Urothelium cell line (cell line): ENCODE results near the gene NEK3.
"Not testable (repeated sequence)": the region's sequence is repeated elsewhere in the genome, so short reads cannot be mapped to it uniquely, and the experiment has no call there.

Experiments used
- DNase-seq: peaks from one replicate; pipeline ENCODE4 v3.0.0; 2011; ENCODE audit warnings: low spot score, mixed read lengths
- FAIRE-seq: peaks from 2 replicates; lab custom pipeline; 2011; peaks lifted over from hg19 to GRCh38; lab: Jason Lieb, UNC

NEK3 gene

GRCh38 chr13:52170828-52171391, 11.5 kb upstream of the NEK3 start:
- FAIRE-seq, DNase-seq: not testable (repeated sequence)

DNA sequence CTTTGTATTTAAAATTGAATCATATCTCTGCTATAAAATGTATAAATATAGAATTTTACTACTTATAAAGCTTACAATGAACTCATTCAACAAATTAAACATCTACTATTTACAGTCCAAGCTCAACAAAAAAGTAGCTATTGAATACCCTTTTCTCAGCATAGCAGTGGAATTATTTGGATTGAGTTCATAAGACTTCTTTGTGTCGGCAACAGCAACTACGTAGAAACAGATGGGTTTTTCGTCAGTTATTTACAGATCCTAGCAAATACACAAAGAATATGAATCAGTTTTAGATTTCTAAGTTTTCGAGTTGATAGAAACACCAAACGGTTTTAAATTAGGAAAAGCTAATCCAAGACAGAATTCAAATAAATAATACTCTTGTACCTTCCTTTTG, 10.4 kb upstream of the NEK3 start:
- no peak for FAIRE-seq
- DNase-seq = no peak

DNA sequence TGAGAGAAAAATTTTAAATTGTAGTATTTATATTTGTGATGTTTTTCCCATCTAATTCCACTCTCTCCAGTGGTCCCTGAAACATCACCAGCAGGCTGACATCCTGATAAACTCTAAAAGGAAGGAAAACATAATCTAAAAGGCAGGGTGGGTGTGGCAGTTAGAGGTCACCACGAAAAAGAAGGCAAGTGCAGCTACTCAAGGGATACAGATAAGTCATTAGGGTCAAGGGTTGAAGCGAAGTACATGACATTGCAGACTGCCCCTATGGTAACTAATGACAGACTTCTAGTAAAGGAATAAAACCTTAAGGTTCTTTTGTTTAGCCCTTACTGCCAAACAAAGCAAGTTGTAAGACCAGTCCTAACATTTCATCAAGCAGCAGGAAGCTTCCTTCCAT, 6.0 kb upstream of the NEK3 start:
- FAIRE-seq = no peak

GRCh38 chr13:52164989-52165388, 5.6 kb upstream of the NEK3 start:
- FAIRE-seq = no peak

More for the DNA sequence above, 6.0 kb upstream of the NEK3 start:
- no peak for DNase-seq

GRCh38 chr13:52163878-52164277, 4.5 kb upstream of the NEK3 start:
- not testable (repeated sequence) for FAIRE-seq, DNase-seq

More at GRCh38 chr13:52164989-52165388, 5.6 kb upstream of the NEK3 start:
- DNase-seq = no peak

DNA sequence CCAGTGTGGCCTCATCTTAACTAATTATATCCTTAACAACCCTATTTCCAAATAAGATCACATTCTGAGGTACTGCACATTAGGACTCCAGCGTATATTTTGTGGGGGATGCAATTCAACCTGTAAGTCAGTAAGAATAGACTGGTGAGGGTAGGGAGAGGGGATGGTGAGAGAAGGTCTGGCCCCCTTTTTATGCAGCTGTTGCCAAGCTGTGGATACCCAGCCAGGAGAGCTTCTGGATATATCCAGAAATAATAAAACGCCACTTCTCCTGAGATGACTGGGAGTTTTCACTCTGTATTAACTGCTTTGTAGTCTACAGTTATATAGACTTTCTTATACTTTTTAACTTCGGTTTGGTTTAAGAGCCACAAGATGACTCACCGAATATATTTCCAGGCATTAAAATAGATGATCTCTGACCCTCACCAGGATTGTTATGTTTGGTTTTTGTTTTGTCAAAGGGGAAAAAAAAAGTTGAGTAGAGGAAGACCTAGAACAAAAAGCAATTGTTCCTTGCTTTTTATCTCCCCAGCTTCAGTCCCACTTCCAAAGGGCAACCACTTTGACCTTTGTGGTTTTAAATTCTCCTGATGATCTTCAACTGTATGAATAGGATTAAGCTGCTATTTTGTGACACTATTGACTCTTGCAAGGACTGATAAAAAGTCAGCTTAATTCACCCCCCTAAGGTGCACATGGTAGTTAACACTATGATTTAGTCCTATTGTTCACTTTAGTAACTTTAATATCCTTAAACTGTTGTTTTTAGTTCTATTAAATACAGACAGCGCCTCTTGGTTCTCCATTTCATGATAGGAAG, 3.1 kb upstream of the NEK3 start:
- FAIRE-seq = no peak
- DNase-seq = peak; percentile 24

GRCh38 chr13:52161181-52161646, 1.8 kb upstream of the NEK3 start:
- no peak for FAIRE-seq
- DNase-seq = no peak

DNA sequence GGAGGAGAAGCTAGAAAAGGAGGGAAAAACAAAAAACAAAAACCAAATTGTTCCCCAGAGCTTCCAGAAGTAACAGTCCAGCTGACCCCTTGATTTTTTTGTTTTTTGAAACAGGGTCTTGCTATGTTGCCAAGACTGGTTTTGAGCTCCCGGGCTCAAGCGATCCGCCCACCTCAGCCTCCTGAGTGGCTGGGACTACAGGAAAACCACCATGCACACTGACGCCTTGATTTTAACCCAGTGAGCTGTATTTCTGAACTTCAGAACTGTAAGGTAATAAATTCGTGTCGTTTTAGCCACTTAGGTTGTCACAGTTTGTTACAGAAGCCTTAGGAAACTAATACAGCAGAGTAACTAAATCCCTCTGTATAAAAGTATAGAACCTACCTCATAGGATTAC, 1.1 kb upstream of the NEK3 start:
- DNase-seq = no peak
- no peak for FAIRE-seq

- DNase-seq (no peak), FAIRE-seq (no peak)
These were observed 656 bp upstream of the NEK3 start for GRCh38 chr13:52160053-52160452.

DNA sequence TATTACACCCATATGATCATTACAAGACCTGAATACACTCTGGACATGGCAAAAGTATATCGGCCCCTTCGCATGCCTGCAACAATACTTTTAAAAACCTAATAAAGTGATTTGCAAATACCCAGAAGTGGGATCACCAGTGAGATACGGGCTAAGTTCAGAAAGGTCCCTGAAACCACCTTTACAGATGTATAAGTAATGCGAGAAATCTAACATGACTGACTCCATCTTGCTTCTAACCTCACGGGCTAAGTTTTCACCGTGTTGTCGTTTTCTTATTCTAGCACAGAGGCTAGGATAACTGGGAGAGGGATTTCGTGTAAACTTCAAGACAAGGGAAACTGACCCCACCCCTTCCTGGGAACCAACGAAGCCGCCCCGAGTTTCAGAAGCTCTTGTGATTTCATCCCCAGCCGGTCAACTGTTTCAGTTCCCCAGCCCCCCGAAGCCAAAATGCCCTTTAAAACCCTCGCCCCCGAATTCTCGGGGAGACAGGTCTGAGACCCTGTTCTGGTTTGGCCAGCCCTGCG, 703 bp downstream of the NEK3 start:
- DNase-seq = peak; percentile 25

DNA sequence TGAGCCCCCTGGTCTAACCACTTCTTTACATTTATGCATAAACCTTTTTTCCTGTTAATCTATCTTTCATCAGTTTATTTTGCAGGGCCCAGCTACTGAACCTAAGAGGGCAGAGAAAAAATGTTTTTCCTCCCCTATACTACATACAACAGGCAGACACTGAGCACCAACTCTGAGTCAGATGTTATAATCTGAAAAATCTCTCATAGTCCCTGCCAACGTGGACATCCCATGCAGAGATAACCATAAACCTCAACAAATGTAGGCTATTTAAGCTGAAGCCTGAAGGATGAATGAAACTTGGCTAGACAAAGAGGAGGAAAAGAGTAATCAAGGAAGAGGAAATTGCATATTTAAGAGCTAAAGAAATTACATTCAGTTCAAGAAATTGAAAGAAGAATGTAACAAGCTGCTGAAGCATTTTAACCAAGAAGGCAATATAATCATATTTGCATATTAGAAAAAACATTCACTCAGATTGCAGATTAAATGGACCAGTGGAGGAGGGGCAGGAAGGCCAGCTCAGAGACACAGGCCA, 2.6 kb downstream of the NEK3 start:
- DNase-seq (no peak), FAIRE-seq (no peak)

More for the DNA sequence above, 703 bp downstream of the NEK3 start:
- no peak for FAIRE-seq

DNA sequence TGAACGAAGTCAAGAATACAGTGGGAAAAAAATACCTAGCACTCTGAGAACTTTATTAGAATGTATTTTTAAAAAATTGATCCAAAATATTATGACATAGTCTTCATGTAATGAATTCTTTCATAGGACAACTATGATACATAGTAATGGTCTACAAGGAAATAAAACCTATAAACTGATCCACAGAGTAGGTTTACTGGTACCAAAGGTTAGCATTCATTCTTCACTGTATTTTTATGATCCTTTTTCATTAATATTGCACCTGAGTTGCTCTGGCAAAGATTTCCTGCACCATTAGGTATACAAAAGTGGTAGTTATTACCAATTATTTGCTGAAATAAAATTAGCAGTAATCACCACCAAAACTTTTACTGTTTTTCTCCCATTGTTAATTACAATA, 4.2 kb downstream of the NEK3 start:
- no peak for DNase-seq
- no peak for FAIRE-seq

DNA sequence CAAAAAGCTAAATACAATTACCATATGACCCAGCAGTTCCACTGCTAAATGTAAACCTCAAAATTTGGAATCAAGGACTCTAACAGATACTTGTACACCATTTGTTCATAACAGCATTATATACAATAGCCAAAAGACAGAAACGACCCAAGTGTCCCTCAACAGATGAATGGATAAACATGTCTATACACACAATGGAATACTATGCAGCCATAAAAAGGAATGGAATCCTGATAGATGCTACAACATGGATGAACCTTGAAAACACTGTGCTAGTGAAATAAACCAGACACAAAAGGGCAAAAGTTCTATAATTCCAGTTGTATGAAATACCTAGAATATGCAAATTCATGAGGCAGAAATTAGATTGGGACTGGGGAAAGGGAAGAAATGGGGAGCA, 12.2 kb downstream of the NEK3 start:
- DNase-seq = no peak
- no peak for FAIRE-seq

- no peak for FAIRE-seq
These were observed 18.1 kb downstream of the NEK3 start for GRCh38 chr13:52141299-52141698.

DNA sequence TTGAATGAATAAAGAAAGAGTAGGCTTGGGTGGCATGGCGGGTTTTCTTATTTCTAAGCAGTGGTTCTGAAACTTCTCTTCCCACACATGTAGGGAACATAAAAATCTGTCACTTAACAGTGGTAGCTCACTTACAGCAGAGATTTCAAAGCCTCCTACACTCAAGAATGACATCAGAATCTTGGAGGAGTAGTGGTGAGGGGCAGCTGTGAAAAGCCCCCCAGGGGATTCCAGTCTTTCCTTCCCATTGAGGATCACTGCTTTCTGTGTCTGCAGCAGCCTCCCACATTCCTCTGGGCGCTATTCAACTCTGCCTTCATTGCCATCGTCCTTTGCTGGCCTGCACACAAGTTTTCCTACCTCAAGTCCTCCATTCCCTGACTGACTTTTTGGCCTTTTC, 21.9 kb downstream of the NEK3 start:
- DNase-seq = no peak
- FAIRE-seq = no peak

More at GRCh38 chr13:52141299-52141698, 18.1 kb downstream of the NEK3 start:
- DNase-seq = no peak

GRCh38 chr13:52136763-52137162, 22.6 kb downstream of the NEK3 start:
- no peak for FAIRE-seq
- DNase-seq = no peak

- FAIRE-seq = no peak
- DNase-seq = no peak
These were observed 28.8 kb downstream of the NEK3 start for GRCh38 chr13:52130641-52131040.

GRCh38 chr13:52128714-52129700, 30.4 kb downstream of the NEK3 start, which contains the start of gene NEK5:
Gene NEK5 (minus strand): TSS chr13:52129073. CDS start chr13:52127482, 1,591 bp downstream.
- DNase-seq (peak; percentile 61), FAIRE-seq (no peak)

- peak; percentile 58 for DNase-seq
- FAIRE-seq = no peak
These were observed 31.4 kb downstream of the NEK3 start for GRCh38 chr13:52127783-52128702.
